OCI-LY3 (cell line): ENCODE measurements around the gene GRM8.

ENCODE experiments used
- CTCF ChIP-seq: fragments of 200-600, 300-600 bp; sonication (generic); IDR thresholded peaks from 2 replicates; pipeline ENCODE4 v1.5.1; 2014; ENCODE audit warnings: antibody characterized with exemption, low read length, low read depth
- EZH2phosphoT487 ChIP-seq: fragments of 200-600 bp; shearing (Covaris generic); IDR thresholded peaks from 2 replicates; pipeline ENCODE4 v1.6.1; 2018; ENCODE audit warnings: antibody characterized with exemption, mixed run types, low read depth

- TF ChIP-seq CTCF (no peak), EZH2phosphoT487 (no peak)
Observed at GRCh38 chr7:126450269-126450671, 802.5 kb downstream of the GRM8 start.
